Osteoblast (primary cell): ENCODE results near the gene PYROXD2. TPM values are rescaled to one million over a fixed set of nuclear protein-coding genes. Genes with fewer than 3 reads are reported as not detected.
A peak's percentile ranks its signal among the peaks of the same experiment; 100 is the strongest.

Experiments used
- DNase-seq: peaks from one replicate; pipeline ENCODE4 v3.0.0; 2011; ENCODE audit warnings: low spot score, mixed read lengths; ENCODE audit not compliant: insufficient read length; ENCODE audit errors: missing footprints
- H2AFZ ChIP-seq: 2 replicates; pipeline ENCODE4 v1.6.0; 2011; ENCODE audit warnings: mild to moderate bottlenecking, low read length
- H3K27ac ChIP-seq: 2 replicates; pipeline ENCODE4 v1.5.1; 2011; ENCODE audit warnings: mild to moderate bottlenecking, low read depth, low read length, moderate library complexity
- H3K27me3 ChIP-seq: 2 replicates; pipeline ENCODE4 v1.6.0; 2012; ENCODE audit warnings: mild to moderate bottlenecking, control low read depth, inconsistent platforms, low read length, moderate library complexity; ENCODE audit not compliant: insufficient read depth
- H3K36me3 ChIP-seq: 2 replicates; pipeline ENCODE4 v1.5.1; 2011; ENCODE audit warnings: mild to moderate bottlenecking, low read length, control low read depth, moderate library complexity; ENCODE audit not compliant: insufficient read depth
- H3K4me1 ChIP-seq: 2 replicates; pipeline ENCODE4 v1.5.1; 2011; ENCODE audit warnings: mild to moderate bottlenecking, low read length, control low read depth, moderate library complexity; ENCODE audit not compliant: insufficient read depth
- H3K4me2 ChIP-seq: 2 replicates; pipeline ENCODE4 v1.6.0; 2011; ENCODE audit warnings: mild to moderate bottlenecking, low read length; ENCODE audit not compliant: insufficient read depth
- H3K4me3 ChIP-seq: fragments of 200-600 bp; sonication (generic); 3 replicates; pipeline ENCODE4 v1.5.1; 2012; ENCODE audit warnings: mild to moderate bottlenecking, low read length, inconsistent platforms; ENCODE audit not compliant: insufficient read depth
- H3K79me2 ChIP-seq: 2 replicates; pipeline ENCODE4 v1.6.0; 2012; ENCODE audit warnings: mild to moderate bottlenecking, low read length, control low read depth, inconsistent platforms; ENCODE audit not compliant: insufficient read depth
- H3K9me3 ChIP-seq: 2 replicates; pipeline ENCODE4 v1.5.1; 2011; ENCODE audit warnings: low read depth, low read length, control low read depth
- H4K20me1 ChIP-seq: 2 replicates; pipeline ENCODE4 v1.6.0; 2012; ENCODE audit warnings: mild to moderate bottlenecking, low read length, control low read depth; ENCODE audit not compliant: insufficient read depth
- CTCF ChIP-seq: IDR thresholded peaks from 2 replicates; pipeline ENCODE4 v1.5.1; 2011; ENCODE audit warnings: mild to moderate bottlenecking, low read depth, low read length, moderate library complexity; ENCODE audit errors: extremely low read depth
- total RNA-seq: library from RNA; depleted of rRNA; stranded (reverse); fragments of >200 nt; gene quantifications from 2 replicates; pipeline ENCODE4 v1.2.3, GENCODE V29; 2012

Gene PYROXD2
- total RNA-seq, 1 donor, result 11.6 TPM

DNA sequence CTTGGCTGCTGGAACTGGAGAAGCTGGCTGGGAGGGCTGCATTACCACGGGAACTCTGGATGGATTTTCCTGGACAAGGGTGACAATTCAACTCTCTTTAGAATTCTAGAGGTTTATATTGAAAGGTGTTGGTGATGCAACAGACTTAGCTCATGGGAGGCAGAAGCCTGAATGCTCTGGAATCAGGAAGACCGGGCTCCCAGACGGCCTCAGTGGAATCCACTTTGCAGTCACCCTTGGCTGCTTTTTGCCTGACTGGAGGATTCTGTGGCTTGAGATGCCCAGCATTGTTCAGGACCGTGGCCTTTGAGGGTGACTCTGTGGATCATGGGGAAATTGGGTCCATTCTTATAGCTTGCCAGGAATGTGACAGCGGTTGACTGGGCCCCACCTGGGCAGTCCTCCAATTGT lies 32.3 kb downstream of the PYROXD2 start:
- Histone ChIP-seq H3K4me3 (no peak overlapping the region), H2AFZ (no peak overlapping the region), H3K36me3 (no peaks in the 10 kb centered on the region), H3K4me1 (peaks cover 19% of the 10 kb centered on the region), H3K79me2 (no peaks in the 10 kb centered on the region), H4K20me1 (no peaks in the 10 kb centered on the region), H3K27ac (peak overlapping the region; percentile 44), H3K27me3 (no peaks in the 10 kb centered on the region), H3K4me2 (no peak overlapping the region), H3K9me3 (no peaks in the 10 kb centered on the region)
- DNase-seq, result no peak
- no peak for TF ChIP-seq CTCF

DNA sequence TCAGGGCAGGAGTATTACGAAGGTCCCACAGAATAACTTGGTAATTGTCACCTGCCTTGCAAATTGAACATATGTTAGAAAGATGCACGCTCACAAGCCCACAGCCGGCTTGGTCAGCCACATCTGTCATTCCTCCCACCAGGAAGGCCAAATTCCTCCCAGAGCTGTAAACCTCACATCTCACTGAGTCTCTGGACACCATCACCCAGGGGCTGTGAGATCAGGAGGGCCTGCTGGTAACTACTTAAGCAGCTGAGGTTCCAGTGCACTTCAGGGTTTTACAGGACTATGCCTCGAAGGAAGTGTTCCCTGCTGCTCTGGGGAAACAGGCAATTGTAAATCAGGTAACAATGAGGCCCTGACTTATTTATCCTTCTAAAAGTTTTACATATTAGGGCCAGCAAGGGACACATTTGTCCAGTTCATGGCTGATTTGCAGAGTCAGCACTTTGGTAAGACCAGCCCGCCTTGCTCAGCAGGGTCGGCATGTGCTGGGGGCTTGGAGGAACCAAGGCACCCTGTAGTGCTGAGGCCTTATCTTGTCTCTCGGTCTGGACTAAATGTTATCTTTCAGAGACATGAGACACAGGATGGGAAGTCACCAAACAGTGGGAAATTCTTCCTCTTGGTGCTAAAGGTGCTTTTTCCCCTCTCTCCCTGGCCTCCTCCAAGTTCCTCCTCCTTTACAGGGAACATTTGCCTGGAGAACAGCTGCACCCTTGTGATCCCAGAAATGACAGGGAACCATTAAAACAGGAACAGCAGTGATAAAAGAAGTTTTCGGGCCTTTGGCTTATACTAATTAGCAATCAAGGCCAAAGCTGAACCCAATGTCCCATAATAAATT lies 34.3 kb downstream of the PYROXD2 start:
- no peaks in the 10 kb centered on the region for H3K36me3 ChIP-seq
- TF ChIP-seq CTCF, result no peak
- no peaks in the 10 kb centered on the region for H3K79me2 ChIP-seq
- H3K27me3 ChIP-seq, result no peaks in the 10 kb centered on the region
- H2AFZ ChIP-seq, result no peak overlapping the region
- H3K4me3 ChIP-seq, result no peak overlapping the region
- no peaks in the 10 kb centered on the region for H3K9me3 ChIP-seq
- H3K27ac ChIP-seq, result no peak overlapping the region
- H3K4me1 ChIP-seq, result peaks cover 25% of the 10 kb centered on the region
- no peak for DNase-seq
- H4K20me1 ChIP-seq, result no peaks in the 10 kb centered on the region
- no peak overlapping the region for H3K4me2 ChIP-seq

DNA sequence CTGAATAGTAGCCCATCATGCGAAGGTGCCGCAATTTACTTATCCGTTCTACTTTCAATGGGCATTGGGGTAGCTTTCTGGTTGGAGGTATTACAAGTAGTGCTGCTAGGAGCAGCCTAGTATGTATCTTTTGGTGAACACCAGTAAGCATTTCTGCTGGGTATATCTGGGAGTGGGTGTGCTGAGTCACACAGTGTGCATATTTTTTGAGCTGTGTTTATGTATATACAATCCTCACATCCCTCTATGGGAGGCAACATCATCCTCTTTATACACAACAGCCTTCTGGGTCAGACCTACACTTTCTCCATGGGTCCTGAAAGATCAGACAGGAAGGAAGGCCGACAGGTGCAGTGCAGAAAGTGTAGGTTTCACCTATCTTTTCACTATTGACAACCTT lies 36.3 kb downstream of the PYROXD2 start:
- no peak overlapping the region for H3K4me3 ChIP-seq
- H4K20me1 ChIP-seq, result no peaks in the 10 kb centered on the region
- H3K27me3 ChIP-seq, result no peaks in the 10 kb centered on the region
- H3K79me2 ChIP-seq, result no peaks in the 10 kb centered on the region
- H3K4me2 ChIP-seq, result no peak overlapping the region
- H3K4me1 ChIP-seq, result peaks cover 39% of the 10 kb centered on the region
- no peak for DNase-seq
- TF ChIP-seq CTCF, result no peak
- no peaks in the 10 kb centered on the region for H3K36me3 ChIP-seq
- no peak overlapping the region for H2AFZ ChIP-seq
- H3K9me3 ChIP-seq, result no peaks in the 10 kb centered on the region
- H3K27ac ChIP-seq, result no peak overlapping the region

GRCh38 chr10:98377536-98377935 lies 37.4 kb downstream of the PYROXD2 start:
- no peaks in the 10 kb centered on the region for H3K27me3 ChIP-seq
- no peaks in the 10 kb centered on the region for H3K79me2 ChIP-seq
- no peak overlapping the region for H3K4me2 ChIP-seq
- H4K20me1 ChIP-seq, result no peaks in the 10 kb centered on the region
- DNase-seq, result no peak
- no peaks in the 10 kb centered on the region for H3K9me3 ChIP-seq
- H3K27ac ChIP-seq, result no peak overlapping the region
- no peak overlapping the region for H2AFZ ChIP-seq
- no peaks in the 10 kb centered on the region for H3K36me3 ChIP-seq
- H3K4me1 ChIP-seq, result peaks cover 29% of the 10 kb centered on the region
- no peak overlapping the region for H3K4me3 ChIP-seq
- no peak for TF ChIP-seq CTCF
